Loucy (cell line): ENCODE measurements around the gene OR6J1.

Experiments used
- H2AFZ ChIP-seq: fragments of 200-600 bp; sonication (generic); 2 replicates; pipeline ENCODE4 v1.6.0; 2016; ENCODE audit warnings: antibody characterized with exemption, mild to moderate bottlenecking, low read length, moderate library complexity
- H3F3A ChIP-seq: fragments of 200-600 bp; 2 replicates; pipeline ENCODE4 v1.6.0; 2016; ENCODE audit warnings: antibody characterized with exemption, low read depth, mild to moderate bottlenecking
- H3K27me3 ChIP-seq: fragments of 200-600 bp; sonication (generic); 2 replicates; pipeline ENCODE4 v1.6.1; 2014; ENCODE audit warnings: low read length, mild to moderate bottlenecking; ENCODE audit not compliant: insufficient read depth, poor library complexity, severe bottlenecking
- H3K36me3 ChIP-seq: fragments of 200-600 bp; sonication (generic); 2 replicates; pipeline ENCODE4 v1.6.1; 2016; ENCODE audit warnings: low read length; ENCODE audit not compliant: insufficient read depth
- H3K4me1 ChIP-seq: fragments of 200-600 bp; sonication (generic); 2 replicates; pipeline ENCODE4 v1.5.1; 2014; ENCODE audit warnings: low read length, mild to moderate bottlenecking; ENCODE audit not compliant: insufficient read depth, poor library complexity, severe bottlenecking
- H3K4me2 ChIP-seq: fragments of 200-600 bp; sonication (generic); 2 replicates; pipeline ENCODE4 v1.6.0; 2014; ENCODE audit warnings: antibody characterized with exemption, low read length, low read depth, mild to moderate bottlenecking; ENCODE audit not compliant: poor library complexity, severe bottlenecking
- H3K4me3 ChIP-seq: fragments of 200-600 bp; sonication (generic); 2 replicates; pipeline ENCODE4 v1.5.1; 2014; ENCODE audit warnings: low read length, mild to moderate bottlenecking, mixed read lengths; ENCODE audit not compliant: poor library complexity, severe bottlenecking
- H3K79me2 ChIP-seq: fragments of 200-600 bp; sonication (generic); 2 replicates; pipeline ENCODE4 v1.6.1; 2014; ENCODE audit warnings: low read length; ENCODE audit not compliant: insufficient read depth
- H3K9ac ChIP-seq: fragments of 200-600 bp; sonication (generic); 2 replicates; pipeline ENCODE4 v1.6.0; 2014; ENCODE audit warnings: mild to moderate bottlenecking, low read depth, low read length, moderate library complexity; ENCODE audit not compliant: poor library complexity, severe bottlenecking
- H3K9me2 ChIP-seq: fragments of 200-600 bp; sonication (generic); replicated peaks from 2 replicates; pipeline ENCODE4 v1.6.1; 2016; ENCODE audit warnings: low read depth, low read length, mixed read lengths
- H3K9me3 ChIP-seq: fragments of 200-600 bp; sonication (generic); 2 replicates; pipeline ENCODE4 v1.6.1; 2014; ENCODE audit warnings: mild to moderate bottlenecking, antibody characterized with exemption, low read length, low read depth; ENCODE audit not compliant: insufficient read depth
- H4K20me1 ChIP-seq: fragments of 200-600 bp; sonication (generic); 2 replicates; pipeline ENCODE4 v1.6.0; 2014; ENCODE audit warnings: antibody characterized with exemption, low read length, mild to moderate bottlenecking; ENCODE audit not compliant: insufficient read depth, poor library complexity, severe bottlenecking
- EZH2phosphoT487 ChIP-seq: fragments of 200-600 bp; IDR thresholded peaks from 2 replicates; pipeline ENCODE4 v1.6.1; 2018; ENCODE audit warnings: antibody characterized with exemption, mild to moderate bottlenecking, moderate library complexity, borderline replicate concordance
- TF ChIP-seq, protein P1 (sequence below): fragments of 200-600 bp; sonication (generic); conservative IDR thresholded peaks from 2 replicates; pipeline ENCODE4 v1.5.1; 2014; ENCODE audit warnings: mild to moderate bottlenecking, antibody characterized with exemption, low read length

The OR6J1 gene

DNA sequence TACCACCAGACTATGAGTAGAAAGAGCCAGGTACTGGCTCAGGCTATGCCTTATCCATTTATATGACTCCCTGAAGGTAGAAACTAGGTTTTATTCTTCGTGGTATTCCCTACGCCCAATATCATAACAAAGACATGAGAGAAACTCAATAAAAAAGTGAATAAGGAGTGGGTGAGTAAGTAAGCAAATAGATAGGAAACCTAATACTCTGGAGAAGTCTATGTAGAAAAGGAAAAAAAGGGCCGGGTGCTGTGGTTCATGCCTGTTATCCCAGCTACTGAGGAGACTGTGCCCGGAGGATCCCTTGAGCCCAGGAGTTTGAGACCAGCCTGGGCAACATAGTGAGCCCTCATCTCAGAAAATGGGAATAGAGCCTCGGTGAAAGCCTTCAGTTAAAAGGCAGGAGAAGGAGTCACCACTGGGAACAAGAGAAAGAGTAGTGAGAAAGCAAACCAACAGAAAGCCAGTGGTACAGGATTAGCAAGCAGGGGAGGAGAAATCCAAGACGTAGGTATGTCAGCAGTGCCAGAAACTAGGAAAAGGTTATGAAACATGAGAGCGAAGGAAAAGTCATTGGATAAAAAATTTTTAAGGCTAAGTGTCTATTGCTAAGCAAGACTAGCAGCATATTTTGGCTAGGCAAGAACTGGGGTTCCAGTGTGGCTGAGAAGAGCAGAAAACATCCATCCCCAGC is 6.0 kb upstream of the OR6J1 start:
- Histone ChIP-seq H4K20me1 (no peaks in the 10 kb centered on the region), H3K9me3 (no peaks in the 10 kb centered on the region), H3K9ac (no peak overlapping the region), H3K79me2 (no peaks in the 10 kb centered on the region), H3K4me2 (no peak overlapping the region), H3K4me1 (peaks cover 9% of the 10 kb centered on the region), H3F3A (no peaks in the 10 kb centered on the region), H2AFZ (no peak overlapping the region), H3K36me3 (no peaks in the 10 kb centered on the region), H3K4me3 (no peak overlapping the region), H3K27me3 (no peaks in the 10 kb centered on the region), H3K9me2 (no peaks in the 10 kb centered on the region)
- no peak for TF ChIP-seq EZH2phosphoT487
- TF ChIP-seq, protein P1, sequence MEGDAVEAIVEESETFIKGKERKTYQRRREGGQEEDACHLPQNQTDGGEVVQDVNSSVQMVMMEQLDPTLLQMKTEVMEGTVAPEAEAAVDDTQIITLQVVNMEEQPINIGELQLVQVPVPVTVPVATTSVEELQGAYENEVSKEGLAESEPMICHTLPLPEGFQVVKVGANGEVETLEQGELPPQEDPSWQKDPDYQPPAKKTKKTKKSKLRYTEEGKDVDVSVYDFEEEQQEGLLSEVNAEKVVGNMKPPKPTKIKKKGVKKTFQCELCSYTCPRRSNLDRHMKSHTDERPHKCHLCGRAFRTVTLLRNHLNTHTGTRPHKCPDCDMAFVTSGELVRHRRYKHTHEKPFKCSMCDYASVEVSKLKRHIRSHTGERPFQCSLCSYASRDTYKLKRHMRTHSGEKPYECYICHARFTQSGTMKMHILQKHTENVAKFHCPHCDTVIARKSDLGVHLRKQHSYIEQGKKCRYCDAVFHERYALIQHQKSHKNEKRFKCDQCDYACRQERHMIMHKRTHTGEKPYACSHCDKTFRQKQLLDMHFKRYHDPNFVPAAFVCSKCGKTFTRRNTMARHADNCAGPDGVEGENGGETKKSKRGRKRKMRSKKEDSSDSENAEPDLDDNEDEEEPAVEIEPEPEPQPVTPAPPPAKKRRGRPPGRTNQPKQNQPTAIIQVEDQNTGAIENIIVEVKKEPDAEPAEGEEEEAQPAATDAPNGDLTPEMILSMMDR, result no peak

DNA sequence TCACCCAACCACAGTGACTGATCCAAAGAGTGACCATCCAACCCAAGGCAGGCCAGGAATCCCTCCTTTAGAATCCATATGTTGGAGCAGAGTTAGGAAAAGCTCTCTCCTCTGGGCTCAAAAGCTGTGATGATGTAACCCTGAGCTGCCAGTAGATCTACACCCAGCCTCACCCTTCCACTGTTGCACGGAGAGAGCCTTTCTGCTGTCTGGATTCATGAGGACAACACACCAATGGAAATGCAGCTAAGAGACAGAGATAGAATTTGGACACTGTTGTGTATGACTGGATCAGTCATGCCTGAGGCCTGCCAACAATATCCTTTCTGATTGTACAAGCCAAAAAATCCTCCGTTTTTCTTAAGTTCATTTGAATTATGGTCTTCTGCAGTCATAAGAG is 4.4 kb upstream of the OR6J1 start:
- H3K4me3 ChIP-seq, result no peak overlapping the region
- H3K4me2 ChIP-seq, result no peak overlapping the region
- peaks cover 9% of the 10 kb centered on the region for H3K4me1 ChIP-seq
- no peak overlapping the region for H3K9ac ChIP-seq
- no peaks in the 10 kb centered on the region for H3F3A ChIP-seq
- TF ChIP-seq, protein P1, result no peak
- no peak for TF ChIP-seq EZH2phosphoT487
- H3K79me2 ChIP-seq, result no peaks in the 10 kb centered on the region
- no peaks in the 10 kb centered on the region for H3K36me3 ChIP-seq
- no peak overlapping the region for H2AFZ ChIP-seq
- no peaks in the 10 kb centered on the region for H4K20me1 ChIP-seq
- H3K9me3 ChIP-seq, result no peaks in the 10 kb centered on the region
- no peaks in the 10 kb centered on the region for H3K9me2 ChIP-seq
- no peaks in the 10 kb centered on the region for H3K27me3 ChIP-seq

DNA sequence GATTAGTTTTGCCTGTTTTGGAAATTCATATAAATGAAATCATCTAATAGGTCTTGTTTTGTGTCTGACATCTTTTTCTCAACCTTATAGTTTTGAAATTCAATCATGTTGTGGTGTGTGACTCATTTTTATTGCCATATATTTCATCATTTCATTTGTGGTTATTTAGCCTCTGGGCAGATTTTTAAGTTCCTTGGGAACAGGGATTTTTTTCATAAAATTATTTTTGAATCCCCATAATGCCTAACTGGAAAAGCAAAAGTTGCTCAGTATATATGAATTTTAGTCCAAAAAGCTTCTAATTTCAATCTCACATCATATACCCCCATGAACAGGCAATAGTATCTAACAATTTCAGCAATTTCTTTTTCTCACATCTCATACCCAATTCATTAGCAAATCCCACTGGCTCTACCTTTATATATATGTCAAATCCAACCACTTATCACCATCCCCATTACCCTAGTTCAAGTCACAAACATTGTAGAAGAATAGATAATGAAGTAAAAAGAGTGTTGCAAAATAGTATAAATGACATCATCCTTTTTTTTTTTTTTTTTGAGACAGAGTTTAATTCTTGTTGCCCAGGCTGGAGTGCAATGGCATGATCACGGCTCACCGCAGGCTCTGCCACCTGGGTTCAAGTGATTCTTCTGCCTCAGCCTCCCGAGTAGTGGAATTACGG is 2.6 kb upstream of the OR6J1 start:
- Histone ChIP-seq H3K9me3 (no peaks in the 10 kb centered on the region), H4K20me1 (no peaks in the 10 kb centered on the region), H3K36me3 (no peaks in the 10 kb centered on the region), H3K4me2 (no peak overlapping the region), H3K9ac (no peak overlapping the region), H3F3A (no peaks in the 10 kb centered on the region), H3K9me2 (no peaks in the 10 kb centered on the region), H3K79me2 (no peaks in the 10 kb centered on the region), H3K4me1 (peaks cover 9% of the 10 kb centered on the region), H3K4me3 (no peak overlapping the region), H3K27me3 (no peaks in the 10 kb centered on the region), H2AFZ (no peak overlapping the region)
- no peak for TF ChIP-seq EZH2phosphoT487
- TF ChIP-seq, protein P1, result no peak
